ENCODE measurements around the gene DDX1.
"Not testable (repeated sequence)": the region's sequence is repeated elsewhere in the genome, so short reads cannot be mapped to it uniquely, and the experiment has no call there.

The DDX1 gene

GRCh38 chr2:15591692-15592463 is at the start of gene DDX1:
Gene DDX1, plus strand, starts transcription at chr2:15591868. Its CDS starts 66 bp downstream, at chr2:15591934.
- H3K9ac ChIP-seq (ENCODE audit: low read length): peak within 1 kb of the TSS; percentile 97
- H3K27me3 ChIP-seq (ENCODE audit: control insufficient read depth, insufficient read depth, low read length): no peaks in the 10 kb centered on the region
- H3K9me3 ChIP-seq (ENCODE audit: control insufficient read depth, insufficient read depth, low read depth, low read length): no peaks in the 10 kb centered on the region
- H3K27ac ChIP-seq (ENCODE audit: low read depth, low read length): peak within 1 kb of the TSS; percentile 94
- H3K36me3 ChIP-seq (ENCODE audit: control insufficient read depth, insufficient read depth, low read length): peaks cover 29% of the 10 kb centered on the region
- peak within 1 kb of the TSS; percentile 91 for H3K4me3 ChIP-seq (ENCODE audit: low read depth, low read length)
- H3K4me1 ChIP-seq (ENCODE audit: control insufficient read depth, insufficient read depth, low read length): 0 out of 2 replicates have a peak, but pooled peaks cover 6% of the 10 kb centered on the region

GRCh38 chr2:15542269-15542668 is 49.4 kb upstream of the DDX1 start:
- not testable (repeated sequence) for H3K36me3 ChIP-seq (ENCODE audit: control insufficient read depth, insufficient read depth, low read length); H3K27me3 ChIP-seq (ENCODE audit: control insufficient read depth, insufficient read depth, low read length); H3K9me3 ChIP-seq (ENCODE audit: control insufficient read depth, insufficient read depth, low read depth, low read length); H3K4me1 ChIP-seq (ENCODE audit: control insufficient read depth, insufficient read depth, low read length); H3K27ac ChIP-seq (ENCODE audit: low read depth, low read length); H3K4me3 ChIP-seq (ENCODE audit: low read depth, low read length); H3K9ac ChIP-seq (ENCODE audit: low read length)

GRCh38 chr2:15543053-15543452 is 48.6 kb upstream of the DDX1 start:
- no peaks in the 10 kb centered on the region for H3K27me3 ChIP-seq (ENCODE audit: control insufficient read depth, insufficient read depth, low read length)
- no peak overlapping the region for H3K27ac ChIP-seq (ENCODE audit: low read depth, low read length)
- no peaks in the 10 kb centered on the region; the same call in 1 of the 2 replicates for H3K36me3 ChIP-seq (ENCODE audit: control insufficient read depth, insufficient read depth, low read length)
- H3K9ac ChIP-seq (ENCODE audit: low read length): no peak overlapping the region
- H3K4me3 ChIP-seq (ENCODE audit: low read depth, low read length): no peak overlapping the region
- no peaks in the 10 kb centered on the region for H3K9me3 ChIP-seq (ENCODE audit: control insufficient read depth, insufficient read depth, low read depth, low read length)
- H3K4me1 ChIP-seq (ENCODE audit: control insufficient read depth, insufficient read depth, low read length): no peaks in the 10 kb centered on the region

GRCh38 chr2:15543541-15543940 is 48.1 kb upstream of the DDX1 start:
- Histone ChIP-seq H3K4me1 (ENCODE audit: control insufficient read depth, insufficient read depth, low read length) (no peaks in the 10 kb centered on the region), H3K27ac (ENCODE audit: low read depth, low read length) (no peak overlapping the region), H3K4me3 (ENCODE audit: low read depth, low read length) (no peak overlapping the region), H3K36me3 (ENCODE audit: control insufficient read depth, insufficient read depth, low read length) (no peaks in the 10 kb centered on the region; the same call in 1 of the 2 replicates), H3K9ac (ENCODE audit: low read length) (no peak overlapping the region), H3K9me3 (ENCODE audit: control insufficient read depth, insufficient read depth, low read depth, low read length) (no peaks in the 10 kb centered on the region), H3K27me3 (ENCODE audit: control insufficient read depth, insufficient read depth, low read length) (no peaks in the 10 kb centered on the region)

- Histone ChIP-seq H3K9me3 (ENCODE audit: control insufficient read depth, insufficient read depth, low read depth, low read length) (no peaks in the 10 kb centered on the region), H3K27me3 (ENCODE audit: control insufficient read depth, insufficient read depth, low read length) (no peaks in the 10 kb centered on the region), H3K36me3 (ENCODE audit: control insufficient read depth, insufficient read depth, low read length) (peaks cover 1% of the 10 kb centered on the region; the same call in 1 of the 2 replicates), H3K27ac (ENCODE audit: low read depth, low read length) (no peak overlapping the region), H3K9ac (ENCODE audit: low read length) (no peak overlapping the region), H3K4me1 (ENCODE audit: control insufficient read depth, insufficient read depth, low read length) (no peaks in the 10 kb centered on the region), H3K4me3 (ENCODE audit: low read depth, low read length) (no peak overlapping the region)
These were observed 47.4 kb upstream of the DDX1 start for GRCh38 chr2:15544227-15544626.

GRCh38 chr2:15546297-15547098 is 45.2 kb upstream of the DDX1 start:
- no peaks in the 10 kb centered on the region for H3K9me3 ChIP-seq (ENCODE audit: control insufficient read depth, insufficient read depth, low read depth, low read length)
- H3K4me3 ChIP-seq (ENCODE audit: low read depth, low read length): no peak overlapping the region
- peaks cover 3% of the 10 kb centered on the region; the same call in 1 of the 2 replicates for H3K36me3 ChIP-seq (ENCODE audit: control insufficient read depth, insufficient read depth, low read length)
- no peak overlapping the region for H3K27ac ChIP-seq (ENCODE audit: low read depth, low read length)
- H3K4me1 ChIP-seq (ENCODE audit: control insufficient read depth, insufficient read depth, low read length): no peaks in the 10 kb centered on the region
- no peak overlapping the region for H3K9ac ChIP-seq (ENCODE audit: low read length)
- no peaks in the 10 kb centered on the region for H3K27me3 ChIP-seq (ENCODE audit: control insufficient read depth, insufficient read depth, low read length)

- Histone ChIP-seq H3K27ac (ENCODE audit: low read depth, low read length) (no peak overlapping the region), H3K9ac (ENCODE audit: low read length) (no peak overlapping the region), H3K4me1 (ENCODE audit: control insufficient read depth, insufficient read depth, low read length) (no peaks in the 10 kb centered on the region), H3K27me3 (ENCODE audit: control insufficient read depth, insufficient read depth, low read length) (no peaks in the 10 kb centered on the region), H3K9me3 (ENCODE audit: control insufficient read depth, insufficient read depth, low read depth, low read length) (no peaks in the 10 kb centered on the region), H3K36me3 (ENCODE audit: control insufficient read depth, insufficient read depth, low read length) (peaks cover 3% of the 10 kb centered on the region; the same call in 1 of the 2 replicates), H3K4me3 (ENCODE audit: low read depth, low read length) (no peak overlapping the region)
These were observed 44.4 kb upstream of the DDX1 start for GRCh38 chr2:15547115-15547876.

- Histone ChIP-seq H3K9ac (ENCODE audit: low read length) (no peak overlapping the region), H3K4me1 (ENCODE audit: control insufficient read depth, insufficient read depth, low read length) (no peaks in the 10 kb centered on the region), H3K27me3 (ENCODE audit: control insufficient read depth, insufficient read depth, low read length) (no peaks in the 10 kb centered on the region), H3K36me3 (ENCODE audit: control insufficient read depth, insufficient read depth, low read length) (peaks cover 5% of the 10 kb centered on the region; the same call in 1 of the 2 replicates), H3K27ac (ENCODE audit: low read depth, low read length) (no peak overlapping the region), H3K4me3 (ENCODE audit: low read depth, low read length) (no peak overlapping the region), H3K9me3 (ENCODE audit: control insufficient read depth, insufficient read depth, low read depth, low read length) (no peaks in the 10 kb centered on the region)
These were observed 42.7 kb upstream of the DDX1 start for GRCh38 chr2:15548974-15549373.

- Histone ChIP-seq H3K27me3 (ENCODE audit: control insufficient read depth, insufficient read depth, low read length) (no peaks in the 10 kb centered on the region), H3K27ac (ENCODE audit: low read depth, low read length) (no peak overlapping the region), H3K9ac (ENCODE audit: low read length) (no peak overlapping the region), H3K4me3 (ENCODE audit: low read depth, low read length) (no peak overlapping the region), H3K4me1 (ENCODE audit: control insufficient read depth, insufficient read depth, low read length) (no peaks in the 10 kb centered on the region), H3K36me3 (ENCODE audit: control insufficient read depth, insufficient read depth, low read length) (peaks cover 5% of the 10 kb centered on the region; the same call in 1 of the 2 replicates), H3K9me3 (ENCODE audit: control insufficient read depth, insufficient read depth, low read depth, low read length) (no peaks in the 10 kb centered on the region)
These were observed 38.1 kb upstream of the DDX1 start for GRCh38 chr2:15553519-15553918.

GRCh38 chr2:15553951-15554350 is 37.7 kb upstream of the DDX1 start:
- Histone ChIP-seq H3K36me3 (ENCODE audit: control insufficient read depth, insufficient read depth, low read length) (peaks cover 5% of the 10 kb centered on the region; the same call in 1 of the 2 replicates), H3K9ac (ENCODE audit: low read length) (no peak overlapping the region), H3K4me3 (ENCODE audit: low read depth, low read length) (no peak overlapping the region), H3K27ac (ENCODE audit: low read depth, low read length) (no peak overlapping the region), H3K4me1 (ENCODE audit: control insufficient read depth, insufficient read depth, low read length) (no peaks in the 10 kb centered on the region), H3K27me3 (ENCODE audit: control insufficient read depth, insufficient read depth, low read length) (no peaks in the 10 kb centered on the region), H3K9me3 (ENCODE audit: control insufficient read depth, insufficient read depth, low read depth, low read length) (no peaks in the 10 kb centered on the region)

Measured in HUES6 (cell line).